Esophagus muscularis mucosa (tissue), 4 donors: Measurements from ENCODE around the gene SLC35E2B. TPM values are rescaled to one million over a fixed set of nuclear protein-coding genes. Genes with fewer than 3 reads are reported as not detected.
A peak's percentile ranks its signal among the peaks of the same experiment; 100 is the strongest.
"Not testable (repeated sequence)": the region's sequence is repeated elsewhere in the genome, so short reads cannot be mapped to it uniquely, and the experiment has no call there.

Experiments
- DNase-seq: peaks from one replicate; pipeline ENCODE4 v3.0.0-alpha.2; 2017; ENCODE audit errors: extremely low spot score
- H3K27ac ChIP-seq, 4 donors: fragments of 200-600 bp; sonication (generic); replicated peaks in 1 of 4; 1 replicate in 3 of 4; 2 replicates in 1 of 4; pipeline ENCODE4 v1.5.1; 2016 to 2019; ENCODE audit warnings: mild to moderate bottlenecking in 1 of 4
- H3K27me3 ChIP-seq, 4 donors: fragments of 200-600 bp; sonication (generic); one replicate each; pipeline versions ENCODE4 v1.5.1 to v1.6.0; 2016 to 2019
- H3K36me3 ChIP-seq, 4 donors: fragments of 200-600 bp; sonication (generic); one replicate each; pipeline ENCODE4 v1.5.1; 2016 to 2019
- H3K4me1 ChIP-seq, 4 donors: fragments of 200-600 bp; sonication (generic); one replicate each; pipeline ENCODE4 v1.5.1; 2016 to 2019
- H3K4me3 ChIP-seq, 4 donors: fragments of 200-600 bp; sonication (generic); 1 replicate in 2 of 4; 2 replicates in 2 of 4; pipeline ENCODE4 v1.5.1; 2016 to 2019; ENCODE audit warnings: mild to moderate bottlenecking in 4 of 4, moderate library complexity in 1 of 4
- H3K9me3 ChIP-seq, 4 donors: fragments of 200-600 bp; sonication (generic); 1 replicate in 3 of 4; 2 replicates in 1 of 4; pipeline ENCODE4 v1.5.1; 2016 to 2019
- CTCF ChIP-seq, 3 experiments: fragments of 200-600 bp in 2 of 3; fragments of 450-650 bp in 1 of 3; sonication (generic) in 2 of 3; IDR thresholded peaks; one replicate each; pipeline ENCODE4 v1.5.1; 2017 to 2019; ENCODE audit warnings: antibody characterized with exemption in 3 of 3, mild to moderate bottlenecking in 2 of 3, moderate library complexity in 1 of 3
- EP300 ChIP-seq: sonication (generic); formaldehyde crosslinking; IDR thresholded peaks from one replicate; pipeline ENCODE4 v1.6.1; 2017; ENCODE audit warnings: antibody characterized with exemption
- POLR2A ChIP-seq: fragments of 450-650 bp; IDR thresholded peaks from one replicate; pipeline ENCODE4 v1.6.1; 2017; ENCODE audit warnings: antibody characterized with exemption, moderate library complexity, mild to moderate bottlenecking, low read depth
- POLR2AphosphoS5 ChIP-seq, 2 donors: sonication (generic); formaldehyde crosslinking; IDR thresholded peaks; one replicate each; pipeline ENCODE4 v1.6.1; 2017; ENCODE audit warnings: antibody characterized with exemption in 2 of 2
- WGBS: methylation state at CpG from one replicate; pipeline ENCODE4 v1.1.5; 2018; 5-methylcytosine and 5-hydroxymethylcytosine counted together
- intact Hi-C: fragments of 100-400 bp; cut with DNase I; formaldehyde crosslinking; loops from one replicate; pipeline ENCODE4 v1.15.1; 2023
- total RNA-seq, 4 donors: library from RNA; depleted of rRNA; stranded (reverse); fragments of >200 nt; gene quantifications; one replicate each; pipeline versions ENCODE4 v1.1.0 to v1.2.1, GENCODE V29; 2016

The SLC35E2B gene
- total RNA-seq: 10 to 100 TPM; 25.7 to 65.0 (median 35.6) TPM

- Histone ChIP-seq H3K27ac (peak within 1 kb of the TSS; percentile 85 to 94 (median 86)), H3K4me1 (peaks cover 0 to 16% (median 14%) of the 10 kb centered on the region in 4 donors), H3K4me3 (peak within 1 kb of the TSS; percentile 56 to 68 (median 62))
- H3K27me3 ChIP-seq, H3K36me3 ChIP-seq, H3K9me3 ChIP-seq, intact Hi-C loops: not testable (repeated sequence)
- no CpG with 5 or more reads among the region's 98 CpGs for WGBS
- peak; percentile 40 to 76 for TF ChIP-seq POLR2AphosphoS5 (IDR thresholded peaks at IDR 0.05)
- DNase-seq: peak; percentile 98
Observed at GRCh38 chr1:1692714-1693647, at the start of gene SLC35E2B. Gene SLC35E2B, minus strand, starts transcription at chr1:1692795. Its CDS starts 16,096 bp downstream, at chr1:1676699.

GRCh38 chr1:1741013-1741412, 48.4 kb upstream of the SLC35E2B start:
- H3K27me3 ChIP-seq, H3K4me3 ChIP-seq, H3K9me3 ChIP-seq, intact Hi-C loops, DNase-seq: not testable (repeated sequence)
- WGBS: 68% methylated on average over 11 of the region's 12 CpGs
- Histone ChIP-seq H3K36me3 (peaks cover 0 to 29% (median 6%) of the 10 kb centered on the region in 4 donors), H3K27ac (peak overlapping the region in 3 of 4 donors; percentile 55 to 65 (median 61)), H3K4me1 (peaks cover 0 to 21% (median 2%) of the 10 kb centered on the region in 4 donors)
- TF ChIP-seq POLR2AphosphoS5 (IDR thresholded peaks at IDR 0.05): peak in 1 of 2 donors; percentile 72

- peaks cover 0 to 21% (median 2%) of the 10 kb centered on the region in 4 donors for H3K4me1 ChIP-seq
- no CpG with 5 or more reads among the region's 22 CpGs for WGBS
- intact Hi-C loops, H3K9me3 ChIP-seq, H3K4me3 ChIP-seq, H3K27me3 ChIP-seq, DNase-seq, H3K27ac ChIP-seq: not testable (repeated sequence)
- H3K36me3 ChIP-seq: peaks cover 0 to 40% (median 14%) of the 10 kb centered on the region in 4 donors
Observed at GRCh38 chr1:1738799-1739337, 46.3 kb upstream of the SLC35E2B start.

- DNase-seq, H3K4me3 ChIP-seq, H3K9me3 ChIP-seq, intact Hi-C loops, H3K27ac ChIP-seq, H3K27me3 ChIP-seq: not testable (repeated sequence)
- 94% methylated on average over 9 of the region's 44 CpGs for WGBS
- H3K36me3 ChIP-seq: peaks cover 4 to 46% (median 22%) of the 10 kb centered on the region in 4 donors
- H3K4me1 ChIP-seq: peaks cover 0 to 16% (median 2%) of the 10 kb centered on the region in 4 donors
Observed at GRCh38 chr1:1737675-1738590, 45.3 kb upstream of the SLC35E2B start.

GRCh38 chr1:1732381-1732780, 39.8 kb upstream of the SLC35E2B start:
- no peak for TF ChIP-seq POLR2A
- no peak for TF ChIP-seq CTCF (IDR thresholded peaks at IDR 0.05)
- TF ChIP-seq POLR2AphosphoS5 (IDR thresholded peaks at IDR 0.05): no peak
- no peak for TF ChIP-seq EP300
- intact Hi-C loops: no loop called here
- Histone ChIP-seq H3K9me3 (no peaks in the 10 kb centered on the region), H3K27me3 (no peaks in the 10 kb centered on the region), H3K36me3 (peaks cover 24 to 60% (median 43%) of the 10 kb centered on the region in 4 donors), H3K27ac (no peak overlapping the region), H3K4me3 (no peak overlapping the region), H3K4me1 (peaks cover 0 to 12% (median 0%) of the 10 kb centered on the region in 4 donors)
- 90% methylated on average over 17 of the region's 17 CpGs for WGBS
- no peak for DNase-seq

- Histone ChIP-seq H3K27ac (no peak overlapping the region), H3K27me3 (no peaks in the 10 kb centered on the region), H3K4me1 (peaks cover 0 to 12% (median 0%) of the 10 kb centered on the region in 4 donors), H3K4me3 (no peak overlapping the region), H3K9me3 (no peaks in the 10 kb centered on the region), H3K36me3 (peaks cover 24 to 55% (median 41%) of the 10 kb centered on the region in 4 donors)
- TF ChIP-seq EP300 (no peak), CTCF (IDR thresholded peaks at IDR 0.05) (no peak), POLR2A (no peak)
- intact Hi-C loops: no loop called here
- WGBS: 86% methylated on average over 17 of the region's 17 CpGs
- DNase-seq: no peak
Observed at GRCh38 chr1:1730870-1731269, 38.3 kb upstream of the SLC35E2B start.

GRCh38 chr1:1730230-1730629, 37.6 kb upstream of the SLC35E2B start:
- Histone ChIP-seq H3K4me1 (peaks cover 0 to 12% (median 0%) of the 10 kb centered on the region in 4 donors), H3K36me3 (peaks cover 24 to 52% (median 40%) of the 10 kb centered on the region in 4 donors)
- H3K9me3 ChIP-seq, H3K27me3 ChIP-seq, DNase-seq, intact Hi-C loops, H3K27ac ChIP-seq, H3K4me3 ChIP-seq: not testable (repeated sequence)
- no CpG with 5 or more reads among the region's 13 CpGs for WGBS

GRCh38 chr1:1729116-1729816, 36.7 kb upstream of the SLC35E2B start:
- H3K9me3 ChIP-seq, intact Hi-C loops, H3K27me3 ChIP-seq, DNase-seq, H3K4me3 ChIP-seq: not testable (repeated sequence)
- Histone ChIP-seq H3K4me1 (peaks cover 0 to 12% (median 2%) of the 10 kb centered on the region in 4 donors), H3K36me3 (peaks cover 24 to 46% (median 36%) of the 10 kb centered on the region in 4 donors), H3K27ac (peak overlapping the region in 2 of 4 donors; percentile 11 to 57)
- WGBS: 94% methylated on average over 13 of the region's 18 CpGs
